ENCODE results near the gene USP34. TPM values are rescaled to one million over a fixed set of nuclear protein-coding genes. Genes with fewer than 3 reads are reported as not detected.

The USP34 gene
- total RNA-seq, 1 donor from 2014 or later, result 83.2 TPM

DNA sequence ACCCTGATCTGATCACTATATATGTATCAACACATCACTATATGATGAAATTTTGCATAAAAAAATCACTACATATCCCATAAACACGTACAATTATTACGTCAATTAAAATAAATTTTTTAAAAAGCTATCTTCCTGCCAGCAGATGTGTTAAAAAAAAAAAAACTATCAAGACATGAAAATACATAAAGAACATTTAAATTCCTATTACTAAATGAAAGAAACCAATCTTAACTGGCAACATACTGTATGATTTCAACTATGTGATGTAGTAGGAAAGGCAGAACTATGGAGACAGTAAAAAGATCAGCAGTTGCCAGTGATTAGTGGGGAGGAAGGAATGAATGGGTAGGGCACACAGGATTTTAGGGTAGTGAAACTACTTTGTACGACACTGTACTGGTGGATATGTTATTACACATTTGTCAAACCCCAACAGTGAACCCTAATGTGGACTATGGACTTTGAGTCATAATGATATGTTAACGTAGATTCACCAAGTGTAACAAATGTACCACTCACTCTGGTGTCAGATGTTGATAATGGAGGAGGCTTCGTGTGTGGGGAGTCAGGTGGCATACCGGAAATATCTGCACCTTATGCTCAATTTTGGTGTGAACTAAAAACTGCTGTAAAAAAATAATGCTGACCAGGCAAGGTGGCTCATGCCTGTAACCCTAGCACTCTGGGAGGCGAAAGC lies 27.4 kb downstream of the USP34 start:
- TF ChIP-seq CTCF (IDR thresholded peaks at IDR 0.05; ENCODE audit: insufficient read depth, low read length, severe bottlenecking), result no peak
- FAIRE-seq (no peak), DNase-seq (ENCODE audit: low read depth) (no peak)
- Histone ChIP-seq H3K4me3 (ENCODE audit: low read depth, low read length) (no peak overlapping the region), H3K36me3 (ENCODE audit: control insufficient read depth, insufficient read depth, low read length) (no peaks in the 10 kb centered on the region), H3K27me3 (ENCODE audit: control insufficient read depth, insufficient read depth, low read length) (no peaks in the 10 kb centered on the region)

DNA sequence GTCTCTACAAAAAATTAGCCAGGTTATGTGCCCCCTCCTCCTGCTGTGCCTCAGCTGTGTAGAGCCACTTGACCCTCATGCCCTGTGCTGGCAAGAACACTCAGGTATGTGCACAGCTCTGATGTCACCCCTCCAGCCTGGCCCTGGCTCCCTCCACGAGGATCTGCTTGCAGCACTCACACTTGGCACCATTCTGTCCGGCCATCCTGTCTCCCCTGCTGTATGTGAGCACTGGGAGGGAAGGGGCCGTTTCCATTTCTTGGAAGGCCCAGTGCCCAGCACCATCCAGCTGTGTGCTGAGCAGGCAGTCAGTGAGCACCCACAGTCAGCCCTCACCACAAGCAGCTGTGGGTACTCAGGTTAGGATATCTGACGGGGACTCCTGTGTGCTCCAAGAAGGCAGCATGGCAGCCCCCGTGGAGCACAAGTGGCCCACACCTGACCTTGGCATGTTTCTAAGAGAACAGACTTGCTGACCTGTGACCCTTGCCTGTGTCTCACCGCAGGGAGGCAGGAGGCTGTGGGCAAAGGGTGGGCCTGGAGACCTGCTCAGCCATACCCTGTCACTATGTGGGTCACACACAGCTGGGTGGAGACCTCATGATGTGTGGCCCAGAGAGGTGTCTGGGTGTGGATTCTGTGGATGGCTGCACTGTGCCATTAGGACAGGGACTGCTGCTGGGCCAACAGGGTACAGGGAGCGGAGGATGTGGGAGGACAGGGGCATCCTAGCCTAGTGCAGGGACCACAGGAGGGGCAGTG lies 31.5 kb downstream of the USP34 start:
- DNase-seq (ENCODE audit: low read depth) (no peak), FAIRE-seq (no peak)
- H3K4me3 ChIP-seq (ENCODE audit: low read depth, low read length), result no peak overlapping the region
- TF ChIP-seq CTCF (IDR thresholded peaks at IDR 0.05; ENCODE audit: insufficient read depth, low read length, severe bottlenecking), result no peak
- no peaks in the 10 kb centered on the region for H3K27me3 ChIP-seq (ENCODE audit: control insufficient read depth, insufficient read depth, low read length)
- no peaks in the 10 kb centered on the region for H3K36me3 ChIP-seq (ENCODE audit: control insufficient read depth, insufficient read depth, low read length)

DNA sequence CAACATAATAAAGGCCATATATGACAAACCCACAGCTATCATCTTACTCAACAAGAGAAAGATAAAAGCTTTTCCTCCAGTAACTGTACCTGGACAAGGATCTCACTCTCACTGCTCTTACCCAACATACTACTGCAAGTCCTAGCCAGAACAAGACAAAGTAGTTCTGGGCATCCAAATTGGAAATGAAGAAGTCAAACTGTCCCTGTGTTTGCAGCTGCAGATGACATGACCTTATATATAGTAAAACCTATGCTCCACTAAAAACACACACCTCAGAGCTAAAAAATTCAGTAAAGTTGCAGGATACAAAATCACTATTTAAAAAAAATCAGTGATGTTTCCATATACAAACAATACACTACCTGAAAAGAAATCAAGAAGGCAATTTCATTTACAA lies 32.2 kb downstream of the USP34 start:
- Histone ChIP-seq H3K27me3 (ENCODE audit: control insufficient read depth, insufficient read depth, low read length) (no peaks in the 10 kb centered on the region), H3K36me3 (ENCODE audit: control insufficient read depth, insufficient read depth, low read length) (no peaks in the 10 kb centered on the region), H3K4me3 (ENCODE audit: low read depth, low read length) (no peak overlapping the region)
- FAIRE-seq, result no peak
- no peak for DNase-seq (ENCODE audit: low read depth)
- no peak for TF ChIP-seq CTCF (IDR thresholded peaks at IDR 0.05; ENCODE audit: insufficient read depth, low read length, severe bottlenecking)

DNA sequence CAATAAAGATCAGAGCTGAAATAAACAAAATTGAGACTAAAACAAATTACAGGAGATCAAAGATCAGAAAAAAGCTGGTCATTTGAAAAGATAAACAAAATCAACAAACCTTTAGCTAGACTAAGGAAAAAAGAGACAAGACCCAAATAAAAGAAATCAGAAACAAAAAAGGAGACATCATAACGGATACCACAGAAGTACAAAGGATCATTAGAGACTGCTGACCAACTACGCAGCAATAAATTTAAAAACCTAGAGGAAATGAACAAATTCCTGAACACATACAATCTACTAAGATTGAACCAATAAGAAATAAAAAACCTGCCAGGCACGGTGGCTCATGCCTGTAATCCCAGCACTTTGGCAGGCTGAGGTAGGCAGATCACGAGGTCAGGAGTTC lies 33.7 kb downstream of the USP34 start:
- Histone ChIP-seq H3K36me3 (ENCODE audit: control insufficient read depth, insufficient read depth, low read length) (no peaks in the 10 kb centered on the region), H3K4me3 (ENCODE audit: low read depth, low read length) (no peak overlapping the region), H3K27me3 (ENCODE audit: control insufficient read depth, insufficient read depth, low read length) (no peaks in the 10 kb centered on the region)
- no peak for FAIRE-seq
- no peak for TF ChIP-seq CTCF (IDR thresholded peaks at IDR 0.05; ENCODE audit: insufficient read depth, low read length, severe bottlenecking)
- no peak for DNase-seq (ENCODE audit: low read depth)

DNA sequence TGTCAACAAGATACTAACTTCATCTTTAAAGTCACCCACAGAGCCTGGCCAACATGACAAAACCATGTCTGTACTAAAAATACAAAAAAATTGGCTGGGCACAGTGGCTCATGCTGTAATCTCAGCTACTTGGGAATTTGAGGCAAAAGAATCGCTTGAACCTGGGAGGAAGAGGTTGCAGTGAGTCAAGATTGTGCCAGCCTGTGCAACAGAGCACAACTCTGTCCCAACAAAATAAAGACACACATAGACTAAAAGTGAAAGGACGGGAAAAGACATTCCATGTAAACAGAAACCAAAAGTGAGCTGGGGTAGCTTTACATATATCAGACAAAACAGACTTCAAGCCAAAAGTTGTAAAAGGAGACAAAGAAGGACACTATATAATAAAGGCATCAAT lies 34.8 kb downstream of the USP34 start:
- Histone ChIP-seq H3K4me3 (ENCODE audit: low read depth, low read length) (no peak overlapping the region), H3K27me3 (ENCODE audit: control insufficient read depth, insufficient read depth, low read length) (no peaks in the 10 kb centered on the region), H3K36me3 (ENCODE audit: control insufficient read depth, insufficient read depth, low read length) (no peaks in the 10 kb centered on the region)
- no peak for DNase-seq (ENCODE audit: low read depth)
- no peak for TF ChIP-seq CTCF (IDR thresholded peaks at IDR 0.05; ENCODE audit: insufficient read depth, low read length, severe bottlenecking)
- FAIRE-seq, result no peak
